ENCODE measurements around the gene TCF7L1. TPM values are rescaled to one million over a fixed set of nuclear protein-coding genes. Genes with fewer than 3 reads are reported as not detected.

The TCF7L1 gene
- polyA plus RNA-seq, 1 experiment: 3.2 TPM

DNA sequence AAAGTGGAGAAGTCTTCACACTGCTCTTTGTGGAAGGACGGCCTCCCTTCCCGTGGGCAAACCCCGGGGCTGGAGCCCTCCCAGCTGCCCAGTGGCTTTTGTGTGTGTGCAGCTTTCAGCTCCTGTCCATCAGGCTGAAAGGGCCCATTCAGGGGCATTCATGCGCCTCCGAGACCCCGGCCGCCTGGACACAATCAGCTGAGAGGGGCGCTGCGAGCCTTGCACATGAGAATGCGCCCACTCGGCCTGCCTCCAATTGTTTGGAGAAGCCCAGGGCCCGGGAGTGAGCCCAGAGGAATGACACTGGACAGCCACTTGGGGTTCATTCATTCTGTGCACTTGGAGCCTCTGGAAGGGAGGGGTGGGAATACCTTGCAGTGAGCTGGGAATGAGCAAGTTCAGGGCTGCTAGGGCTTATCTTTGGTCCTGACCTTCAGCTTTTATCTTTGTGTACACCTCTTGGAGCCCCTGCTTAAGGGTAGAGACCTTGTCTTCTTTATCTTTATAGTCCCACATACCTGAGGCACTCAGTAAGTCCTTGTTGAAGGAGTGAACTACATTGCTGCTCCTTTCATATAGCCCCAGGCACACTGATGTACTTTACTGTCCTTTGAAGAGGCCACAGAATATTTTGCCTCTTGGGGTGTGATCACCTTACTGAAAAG lies 56.5 kb downstream of the TCF7L1 start:
- TF ChIP-seq, protein P1, sequence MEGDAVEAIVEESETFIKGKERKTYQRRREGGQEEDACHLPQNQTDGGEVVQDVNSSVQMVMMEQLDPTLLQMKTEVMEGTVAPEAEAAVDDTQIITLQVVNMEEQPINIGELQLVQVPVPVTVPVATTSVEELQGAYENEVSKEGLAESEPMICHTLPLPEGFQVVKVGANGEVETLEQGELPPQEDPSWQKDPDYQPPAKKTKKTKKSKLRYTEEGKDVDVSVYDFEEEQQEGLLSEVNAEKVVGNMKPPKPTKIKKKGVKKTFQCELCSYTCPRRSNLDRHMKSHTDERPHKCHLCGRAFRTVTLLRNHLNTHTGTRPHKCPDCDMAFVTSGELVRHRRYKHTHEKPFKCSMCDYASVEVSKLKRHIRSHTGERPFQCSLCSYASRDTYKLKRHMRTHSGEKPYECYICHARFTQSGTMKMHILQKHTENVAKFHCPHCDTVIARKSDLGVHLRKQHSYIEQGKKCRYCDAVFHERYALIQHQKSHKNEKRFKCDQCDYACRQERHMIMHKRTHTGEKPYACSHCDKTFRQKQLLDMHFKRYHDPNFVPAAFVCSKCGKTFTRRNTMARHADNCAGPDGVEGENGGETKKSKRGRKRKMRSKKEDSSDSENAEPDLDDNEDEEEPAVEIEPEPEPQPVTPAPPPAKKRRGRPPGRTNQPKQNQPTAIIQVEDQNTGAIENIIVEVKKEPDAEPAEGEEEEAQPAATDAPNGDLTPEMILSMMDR (IDR thresholded peaks at IDR 0.05; ENCODE audit: insufficient read depth, low read depth, low read length): no peak
- POLR2A ChIA-PET: no interaction called here
- H3K27me3 ChIP-seq (ENCODE audit: control insufficient read depth, insufficient read depth, low read length): no peaks in the 10 kb centered on the region
- no peak for DNase-seq (ENCODE audit: low read depth)
- H3K4me3 ChIP-seq (ENCODE audit: low read depth, low read length): no peak overlapping the region
- CTCF ChIA-PET: no interaction called here
- H3K36me3 ChIP-seq (ENCODE audit: control insufficient read depth, insufficient read depth, low read length): peaks cover 2% of the 10 kb centered on the region; the same call in 1 of the 2 replicates

DNA sequence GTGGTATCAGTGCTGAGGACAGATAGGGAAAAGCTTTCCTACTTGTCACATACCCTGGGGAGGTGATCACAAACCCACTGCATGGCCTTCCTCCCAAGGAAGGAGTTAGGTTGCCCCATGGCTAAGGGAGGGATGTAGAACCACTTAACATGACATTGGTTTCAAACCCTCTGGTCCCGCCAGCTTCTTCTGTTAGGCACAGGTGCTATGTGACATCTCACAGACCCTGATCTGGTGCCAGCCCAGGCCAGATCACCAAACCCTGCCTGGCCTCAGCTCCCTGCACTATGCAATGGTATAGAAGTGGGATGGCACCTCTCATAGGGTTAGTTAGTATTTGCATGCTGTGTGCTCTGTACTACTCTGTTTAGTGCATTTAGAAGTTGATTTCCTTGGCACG lies 58.0 kb downstream of the TCF7L1 start:
- no peak for DNase-seq (ENCODE audit: low read depth)
- TF ChIP-seq, protein P1 (IDR thresholded peaks at IDR 0.05; ENCODE audit: insufficient read depth, low read depth, low read length): no peak
- CTCF ChIA-PET: interaction anchor here (1.1 to 1.2 kb wide), 2 partner anchors 16 to 23 kb away, joined by 3 to 4 read pairs; no protein-coding TSS in a partner anchor
- Histone ChIP-seq H3K36me3 (ENCODE audit: control insufficient read depth, insufficient read depth, low read length) (no peaks in the 10 kb centered on the region), H3K27me3 (ENCODE audit: control insufficient read depth, insufficient read depth, low read length) (no peaks in the 10 kb centered on the region), H3K4me3 (ENCODE audit: low read depth, low read length) (no peak overlapping the region)
- POLR2A ChIA-PET: no interaction called here

DNA sequence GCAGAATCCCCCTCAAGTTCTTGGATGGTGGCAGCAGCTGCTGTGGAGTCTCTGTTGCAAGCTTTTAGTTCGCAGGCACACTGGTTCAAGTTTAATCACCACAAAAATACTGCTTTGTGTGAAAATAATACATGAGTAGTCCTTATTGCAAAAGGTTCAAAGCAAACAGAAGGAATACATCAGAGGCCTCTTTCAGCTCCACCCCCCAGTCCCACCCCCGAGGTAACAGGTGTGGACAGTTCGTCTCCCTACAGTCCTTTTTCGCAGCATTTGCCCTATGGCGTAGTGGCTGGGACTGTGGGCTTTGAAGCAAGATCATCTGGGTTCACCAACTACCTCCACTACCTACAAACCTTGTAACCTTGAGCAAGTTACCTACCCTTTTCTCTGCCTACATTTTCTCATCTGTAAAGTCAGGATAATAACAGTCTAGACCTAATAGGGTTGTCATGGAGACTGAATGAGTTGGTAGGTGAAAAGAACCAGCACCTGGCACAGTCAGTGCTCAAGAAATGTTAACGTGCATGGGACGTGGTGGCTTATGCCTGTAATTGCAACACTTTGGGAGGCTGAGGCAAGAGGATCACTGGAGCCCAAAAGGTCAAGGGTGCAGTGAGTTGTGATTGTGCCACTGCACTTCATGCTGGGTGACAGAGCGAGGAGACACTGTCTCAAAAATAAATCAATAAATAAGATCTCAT lies 61.7 kb downstream of the TCF7L1 start:
- TF ChIP-seq, protein P1 (IDR thresholded peaks at IDR 0.05; ENCODE audit: insufficient read depth, low read depth, low read length): no peak
- no peaks in the 10 kb centered on the region for H3K27me3 ChIP-seq (ENCODE audit: control insufficient read depth, insufficient read depth, low read length)
- ChIA-PET CTCF (no interaction called here), POLR2A (no interaction called here)
- H3K4me3 ChIP-seq (ENCODE audit: low read depth, low read length): no peak overlapping the region
- no peaks in the 10 kb centered on the region for H3K36me3 ChIP-seq (ENCODE audit: control insufficient read depth, insufficient read depth, low read length)
- no peak for DNase-seq (ENCODE audit: low read depth)

- Histone ChIP-seq H3K36me3 (ENCODE audit: control insufficient read depth, insufficient read depth, low read length) (no peaks in the 10 kb centered on the region), H3K4me3 (ENCODE audit: low read depth, low read length) (no peak overlapping the region), H3K27me3 (ENCODE audit: control insufficient read depth, insufficient read depth, low read length) (no peaks in the 10 kb centered on the region)
- TF ChIP-seq, protein P1 (IDR thresholded peaks at IDR 0.05; ENCODE audit: insufficient read depth, low read depth, low read length): no peak
- no peak for DNase-seq (ENCODE audit: low read depth)
- CTCF ChIA-PET: interaction anchor here (0.6 kb wide), 1 partner anchor 80 kb away, joined by 3 read pairs; no protein-coding TSS in a partner anchor
- POLR2A ChIA-PET: no interaction called here
Measured at GRCh38 chr2:85195956-85196355, 62.8 kb downstream of the TCF7L1 start.

- POLR2A ChIA-PET: no interaction called here
- TF ChIP-seq, protein P1 (IDR thresholded peaks at IDR 0.05; ENCODE audit: insufficient read depth, low read depth, low read length): no peak
- no peak overlapping the region for H3K4me3 ChIP-seq (ENCODE audit: low read depth, low read length)
- no peak for DNase-seq (ENCODE audit: low read depth)
- H3K27me3 ChIP-seq (ENCODE audit: control insufficient read depth, insufficient read depth, low read length): no peaks in the 10 kb centered on the region
- CTCF ChIA-PET: interaction anchor here (1.2 to 1.9 kb wide), 3 partner anchors 12 to 15 kb away, joined by 4 to 6 read pairs (median 5); no protein-coding TSS in a partner anchor
- no peaks in the 10 kb centered on the region for H3K36me3 ChIP-seq (ENCODE audit: control insufficient read depth, insufficient read depth, low read length)
Measured at GRCh38 chr2:85199698-85200097, 66.5 kb downstream of the TCF7L1 start.
